Left lung (tissue), 10 donors: Measurements from ENCODE around the gene RASIP1. TPM values are rescaled to one million over a fixed set of nuclear protein-coding genes. Genes with fewer than 3 reads are reported as not detected.

ENCODE experiments used
- ATAC-seq: fragments of 200-7000 bp; cut with Tn5 transposase; one replicate; pipeline ENCODE4 v1.9.1; 2020; ENCODE audit warnings: moderate library complexity
- DNase-seq, 4 donors: peaks; one replicate each; pipeline ENCODE4 v3.0.0-alpha.2; 2013 to 2020
- H3K27ac ChIP-seq, 2 donors: fragments of 200-600 bp; sonication (generic) in 1 of 2; one replicate each; pipeline versions ENCODE4 v1.5.0 to v1.8.0; 2020 to 2021
- H3K27me3 ChIP-seq, 2 donors: fragments of 200-600 bp; sonication (generic) in 1 of 2; one replicate each; pipeline versions ENCODE4 v1.5.0 to v1.8.0; 2020 to 2021
- H3K36me3 ChIP-seq, 2 donors: fragments of 200-600 bp; sonication (generic) in 1 of 2; one replicate each; pipeline versions ENCODE4 v1.5.0 to v1.8.0; 2020 to 2021
- H3K4me1 ChIP-seq, 2 donors: fragments of 200-600 bp; one replicate each; pipeline ENCODE4 v1.8.0; 2021
- H3K4me3 ChIP-seq, 2 donors: fragments of 200-600 bp; sonication (generic) in 1 of 2; one replicate each; pipeline versions ENCODE4 v1.5.0 to v1.8.0; 2020 to 2021; ENCODE audit warnings: mild to moderate bottlenecking in 1 of 2
- H3K9me3 ChIP-seq, 2 donors: fragments of 200-600 bp; sonication (generic) in 1 of 2; one replicate each; pipeline versions ENCODE4 v1.5.0 to v1.8.0; 2020 to 2021
- intact Hi-C, 2 donors: fragments of 100-400 bp; cut with DNase I; formaldehyde crosslinking; loops; one replicate each; pipeline versions ENCODE4 v1.11.2 to v1.14.2; 2022
- polyA plus RNA-seq, 6 donors: library from polyadenylated mRNA; unstranded; fragments of 120-200 nt; gene quantifications; one replicate each; pipeline ENCODE4 v1.2.1, GENCODE V29; 2013; ENCODE audit not compliant: insufficient read length in 6 of 6
- total RNA-seq, 2 donors: library from RNA; stranded (reverse); fragmentation: NEBNext Ultra II Directional; extraction: Animal tissue kit (Norgen Biotek cat#: 25700); gene quantifications; one replicate each; pipeline ENCODE4 v1.2.1, GENCODE V29; 2021
- TF ChIP-seq, protein P1 (sequence below), 2 donors: fragments of 200-600 bp; sonication (generic) in 1 of 2; IDR thresholded peaks; one replicate each; pipeline versions ENCODE4 v1.5.0 to v1.8.0; 2021; ENCODE audit warnings: antibody characterized with exemption in 2 of 2
- donor health status: DM: no; HTN: yes; CAD: no.
- donor health status: DM: no; HTN: no; CAD: no.

Gene RASIP1
- total and polyA plus RNA-seq, 8 donors = 15.0 to 29.9 (median 23.8) TPM

GRCh38 chr19:48760504-48761205 is 20.2 kb upstream of the RASIP1 start:
- Histone ChIP-seq H3K27me3 (peaks cover 0 to 16% of the 10 kb centered on the region in 2 donors), H3K4me1 (peaks cover 0 to 9% of the 10 kb centered on the region in 2 donors), H3K27ac (peak overlapping the region in 1 of 2 donors; percentile 45), H3K4me3 (no peak overlapping the region), H3K36me3 (no peaks in the 10 kb centered on the region), H3K9me3 (no peaks in the 10 kb centered on the region)
- intact Hi-C loops = no loop called here
- TF ChIP-seq, protein P1, sequence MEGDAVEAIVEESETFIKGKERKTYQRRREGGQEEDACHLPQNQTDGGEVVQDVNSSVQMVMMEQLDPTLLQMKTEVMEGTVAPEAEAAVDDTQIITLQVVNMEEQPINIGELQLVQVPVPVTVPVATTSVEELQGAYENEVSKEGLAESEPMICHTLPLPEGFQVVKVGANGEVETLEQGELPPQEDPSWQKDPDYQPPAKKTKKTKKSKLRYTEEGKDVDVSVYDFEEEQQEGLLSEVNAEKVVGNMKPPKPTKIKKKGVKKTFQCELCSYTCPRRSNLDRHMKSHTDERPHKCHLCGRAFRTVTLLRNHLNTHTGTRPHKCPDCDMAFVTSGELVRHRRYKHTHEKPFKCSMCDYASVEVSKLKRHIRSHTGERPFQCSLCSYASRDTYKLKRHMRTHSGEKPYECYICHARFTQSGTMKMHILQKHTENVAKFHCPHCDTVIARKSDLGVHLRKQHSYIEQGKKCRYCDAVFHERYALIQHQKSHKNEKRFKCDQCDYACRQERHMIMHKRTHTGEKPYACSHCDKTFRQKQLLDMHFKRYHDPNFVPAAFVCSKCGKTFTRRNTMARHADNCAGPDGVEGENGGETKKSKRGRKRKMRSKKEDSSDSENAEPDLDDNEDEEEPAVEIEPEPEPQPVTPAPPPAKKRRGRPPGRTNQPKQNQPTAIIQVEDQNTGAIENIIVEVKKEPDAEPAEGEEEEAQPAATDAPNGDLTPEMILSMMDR (IDR thresholded peaks at IDR 0.05) = no peak
- ATAC-seq (no peak), DNase-seq (peak in 1 of 4 donors; percentile 15)

DNA sequence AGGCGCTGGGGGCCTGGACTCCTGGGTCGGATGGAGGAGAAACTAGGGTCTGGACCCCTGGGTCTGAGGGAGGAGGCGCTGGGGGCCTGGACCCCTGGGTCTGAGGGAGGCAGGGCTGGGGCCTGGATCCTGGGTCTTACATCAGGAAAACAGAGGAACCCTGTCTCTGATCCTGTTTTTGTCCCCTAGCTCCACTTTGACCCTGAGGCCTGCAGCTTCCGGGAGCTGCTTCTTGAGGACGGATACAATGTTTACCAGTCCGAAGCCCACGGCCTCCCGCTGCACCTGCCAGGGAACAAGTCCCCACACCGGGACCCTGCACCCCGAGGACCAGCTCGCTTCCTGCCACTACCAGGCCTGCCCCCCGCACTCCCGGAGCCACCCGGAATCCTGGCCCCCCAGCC is 17.3 kb upstream of the RASIP1 start:
- Histone ChIP-seq H3K27me3 (peaks cover 9 to 33% of the 10 kb centered on the region in 2 donors), H3K36me3 (no peaks in the 10 kb centered on the region), H3K9me3 (no peaks in the 10 kb centered on the region), H3K4me1 (peaks cover 5 to 15% of the 10 kb centered on the region in 2 donors), H3K27ac (no peak overlapping the region), H3K4me3 (no peak overlapping the region)
- TF ChIP-seq, protein P1 (IDR thresholded peaks at IDR 0.05) = no peak
- DNase-seq (peak in 1 of 4 donors; percentile 75), ATAC-seq (no peak)
- intact Hi-C loops = no loop called here

- Histone ChIP-seq H3K4me3 (no peak overlapping the region), H3K27me3 (peaks cover 14 to 39% of the 10 kb centered on the region in 2 donors), H3K27ac (no peak overlapping the region), H3K9me3 (no peaks in the 10 kb centered on the region), H3K4me1 (peaks cover 9 to 20% of the 10 kb centered on the region in 2 donors), H3K36me3 (no peaks in the 10 kb centered on the region)
- peak in 1 of 4 donors; percentile 55 for DNase-seq
- intact Hi-C loops = no loop called here
- ATAC-seq = no peak
- TF ChIP-seq, protein P1 (IDR thresholded peaks at IDR 0.05) = no peak
These were observed 16.8 kb upstream of the RASIP1 start for GRCh38 chr19:48757089-48757675.

DNA sequence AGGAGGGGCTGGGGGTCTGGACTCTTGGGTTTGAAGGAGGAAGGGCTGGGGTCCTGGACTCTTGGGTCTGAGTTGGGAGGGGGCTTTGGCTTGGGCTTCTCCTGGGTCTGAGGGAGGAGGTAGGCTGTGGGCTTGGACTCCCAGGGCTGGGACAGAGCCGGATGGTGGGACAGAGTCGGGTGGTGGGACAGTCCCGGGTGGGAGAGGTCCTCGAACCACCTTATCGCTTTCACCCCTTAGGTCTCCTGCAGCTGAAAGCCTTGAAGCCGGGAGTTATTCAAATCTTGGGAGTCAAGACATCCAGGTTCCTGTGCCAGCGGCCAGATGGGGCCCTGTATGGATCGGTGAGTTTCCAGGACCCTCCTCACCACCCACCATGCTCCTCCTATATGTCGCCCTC is 16.3 kb upstream of the RASIP1 start:
- DNase-seq (no peak), ATAC-seq (no peak)
- H3K4me3 ChIP-seq = no peak overlapping the region
- TF ChIP-seq, protein P1 (IDR thresholded peaks at IDR 0.05) = no peak
- no peak overlapping the region for H3K27ac ChIP-seq
- H3K36me3 ChIP-seq = no peaks in the 10 kb centered on the region
- peaks cover 13 to 25% of the 10 kb centered on the region in 2 donors for H3K4me1 ChIP-seq
- no peaks in the 10 kb centered on the region for H3K9me3 ChIP-seq
- intact Hi-C loops = no loop called here
- H3K27me3 ChIP-seq = peaks cover 19 to 44% of the 10 kb centered on the region in 2 donors

- no peaks in the 10 kb centered on the region for H3K9me3 ChIP-seq
- peaks cover 21 to 48% of the 10 kb centered on the region in 2 donors for H3K27me3 ChIP-seq
- peaks cover 13 to 26% of the 10 kb centered on the region in 2 donors for H3K4me1 ChIP-seq
- H3K4me3 ChIP-seq = no peak overlapping the region
- TF ChIP-seq, protein P1 (IDR thresholded peaks at IDR 0.05) = no peak
- no peak for DNase-seq
- H3K36me3 ChIP-seq = no peaks in the 10 kb centered on the region
- no peak for ATAC-seq
- intact Hi-C loops = no loop called here
- no peak overlapping the region for H3K27ac ChIP-seq
These were observed 15.8 kb upstream of the RASIP1 start for GRCh38 chr19:48756212-48756611.
